Gastrocnemius medialis (tissue), 4 donors: ENCODE measurements around the gene HDAC4. TPM values are rescaled to one million over a fixed set of nuclear protein-coding genes. Genes with fewer than 3 reads are reported as not detected.

ENCODE experiments used
- ATAC-seq, 2 donors: fragments of 150-250 bp; one replicate each; pipeline ENCODE4 v1.9.1; 2016
- DNase-seq, 2 donors: peaks; one replicate each; pipeline ENCODE4 v3.0.0-alpha.2; 2019
- H3K27ac ChIP-seq, 4 donors: fragments of 200-600 bp; sonication (generic); 1 replicate in 1 of 4; 2 replicates in 3 of 4; pipeline ENCODE4 v1.5.1; 2016 to 2018; ENCODE audit warnings: mild to moderate bottlenecking in 2 of 4, moderate library complexity in 1 of 4
- H3K27me3 ChIP-seq, 3 donors: fragments of 200-600 bp; sonication (generic) in 2 of 3; 1 replicate in 1 of 3; 2 replicates in 2 of 3; pipeline versions ENCODE4 v1.5.1 to v1.6.0; 2016 to 2019; ENCODE audit warnings: mild to moderate bottlenecking in 1 of 3, moderate library complexity in 1 of 3
- H3K36me3 ChIP-seq, 2 donors: fragments of 200-600 bp; sonication (generic) in 1 of 2; one replicate each; pipeline ENCODE4 v1.5.1; 2017 to 2018
- H3K4me1 ChIP-seq, 2 donors: fragments of 200-600 bp; sonication (generic) in 1 of 2; one replicate each; pipeline ENCODE4 v1.5.1; 2016 to 2017; ENCODE audit warnings: mild to moderate bottlenecking in 2 of 2
- H3K4me3 ChIP-seq, 4 donors: fragments of 200-600 bp; sonication (generic) in 3 of 4; 1 replicate in 1 of 4; 2 replicates in 3 of 4; pipeline ENCODE4 v1.5.1; 2016 to 2019; ENCODE audit warnings: mild to moderate bottlenecking in 2 of 4
- H3K9me3 ChIP-seq, 3 donors: fragments of 200-600 bp; sonication (generic) in 2 of 3; 1 replicate in 1 of 3; 2 replicates in 2 of 3; pipeline ENCODE4 v1.5.1; 2016 to 2019
- POLR2A ChIP-seq, 2 donors: fragments of 450-650 bp; IDR thresholded peaks; one replicate each; pipeline ENCODE4 v1.6.1; 2017; ENCODE audit warnings: antibody characterized with exemption in 2 of 2, mild to moderate bottlenecking in 2 of 2, moderate library complexity in 2 of 2
- in situ Hi-C, 4 donors: fragments of 200-750 bp; cut with MboI; loops; one replicate each; pipeline versions ENCODE4 v1.15.0 to v1.8.0; 2017; ENCODE audit warnings: low sequenced_read_pairs in 4 of 4
- intact Hi-C: fragments of 100-400 bp; cut with DNase I; formaldehyde crosslinking; loops from one replicate; pipeline ENCODE4 v1.15.1; 2023; ENCODE audit warnings: low total_unique reads
- total RNA-seq, 4 donors: library from RNA; depleted of rRNA; stranded (reverse); fragments of >200 nt; gene quantifications; one replicate each; pipeline versions ENCODE4 v1.1.0 to v1.2.3, GENCODE V29; 2016
- TF ChIP-seq, protein P1 (sequence below), 5 experiments: fragments of 450-650 bp in 3 of 5; fragments of 200-600 bp in 2 of 5; sonication (generic) in 2 of 5; IDR thresholded peaks in 4 of 5; conservative IDR thresholded peaks in 1 of 5; 1 replicate in 4 of 5; 2 replicates in 1 of 5; pipeline ENCODE4 v1.5.1; 2016 to 2019; ENCODE audit warnings: antibody characterized with exemption in 5 of 5, mild to moderate bottlenecking in 3 of 5, moderate library complexity in 3 of 5

Gene HDAC4
- total RNA-seq, 4 donors from 2014 or later: 23.6 to 257 (median 119) TPM

DNA sequence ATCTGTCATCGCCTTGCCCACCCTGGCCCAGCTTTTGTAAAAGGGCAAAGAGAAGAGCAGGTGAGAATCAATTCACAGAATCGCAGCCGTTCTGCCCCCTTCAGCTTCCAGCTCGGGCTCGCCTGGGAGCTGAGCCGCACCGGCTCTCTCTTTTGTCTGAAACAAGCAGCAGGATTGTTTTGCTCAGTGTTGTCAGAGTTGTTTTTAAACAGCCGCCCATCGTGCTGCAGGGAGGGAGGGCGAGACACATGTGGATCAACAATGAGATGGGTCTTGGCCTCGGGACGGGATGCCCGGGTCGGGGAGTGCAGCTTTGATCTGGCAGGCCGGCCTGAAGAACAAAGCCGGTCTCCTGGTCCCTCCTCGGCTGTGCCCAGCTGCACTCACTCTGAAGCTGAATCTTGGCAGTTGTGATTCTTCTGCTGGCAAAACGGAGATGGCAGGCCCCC, 39.7 kb upstream of the HDAC4 start:
- DNase-seq: no peak
- peak overlapping the region in 1 of 4 donors; percentile 9 for H3K4me3 ChIP-seq
- in situ Hi-C loops (no loop called here), intact Hi-C loops (loop anchor here (10.0 kb wide), 1 partner anchor 194 kb away; no protein-coding TSS in a partner anchor)
- peaks cover 7 to 11% of the 10 kb centered on the region in 2 donors for H3K4me1 ChIP-seq
- ATAC-seq: no peak
- no peaks in the 10 kb centered on the region for H3K9me3 ChIP-seq
- TF ChIP-seq POLR2A (IDR thresholded peaks at IDR 0.05): no peak
- TF ChIP-seq, protein P1, sequence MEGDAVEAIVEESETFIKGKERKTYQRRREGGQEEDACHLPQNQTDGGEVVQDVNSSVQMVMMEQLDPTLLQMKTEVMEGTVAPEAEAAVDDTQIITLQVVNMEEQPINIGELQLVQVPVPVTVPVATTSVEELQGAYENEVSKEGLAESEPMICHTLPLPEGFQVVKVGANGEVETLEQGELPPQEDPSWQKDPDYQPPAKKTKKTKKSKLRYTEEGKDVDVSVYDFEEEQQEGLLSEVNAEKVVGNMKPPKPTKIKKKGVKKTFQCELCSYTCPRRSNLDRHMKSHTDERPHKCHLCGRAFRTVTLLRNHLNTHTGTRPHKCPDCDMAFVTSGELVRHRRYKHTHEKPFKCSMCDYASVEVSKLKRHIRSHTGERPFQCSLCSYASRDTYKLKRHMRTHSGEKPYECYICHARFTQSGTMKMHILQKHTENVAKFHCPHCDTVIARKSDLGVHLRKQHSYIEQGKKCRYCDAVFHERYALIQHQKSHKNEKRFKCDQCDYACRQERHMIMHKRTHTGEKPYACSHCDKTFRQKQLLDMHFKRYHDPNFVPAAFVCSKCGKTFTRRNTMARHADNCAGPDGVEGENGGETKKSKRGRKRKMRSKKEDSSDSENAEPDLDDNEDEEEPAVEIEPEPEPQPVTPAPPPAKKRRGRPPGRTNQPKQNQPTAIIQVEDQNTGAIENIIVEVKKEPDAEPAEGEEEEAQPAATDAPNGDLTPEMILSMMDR (IDR thresholded peaks at IDR 0.05 in 4 of 5, conservative IDR thresholded peaks at IDR 0.05 in 1 of 5): no peak
- H3K27ac ChIP-seq: no peak overlapping the region
- H3K36me3 ChIP-seq: no peaks in the 10 kb centered on the region
- H3K27me3 ChIP-seq: peaks cover 4 to 13% (median 8%) of the 10 kb centered on the region in 3 donors

DNA sequence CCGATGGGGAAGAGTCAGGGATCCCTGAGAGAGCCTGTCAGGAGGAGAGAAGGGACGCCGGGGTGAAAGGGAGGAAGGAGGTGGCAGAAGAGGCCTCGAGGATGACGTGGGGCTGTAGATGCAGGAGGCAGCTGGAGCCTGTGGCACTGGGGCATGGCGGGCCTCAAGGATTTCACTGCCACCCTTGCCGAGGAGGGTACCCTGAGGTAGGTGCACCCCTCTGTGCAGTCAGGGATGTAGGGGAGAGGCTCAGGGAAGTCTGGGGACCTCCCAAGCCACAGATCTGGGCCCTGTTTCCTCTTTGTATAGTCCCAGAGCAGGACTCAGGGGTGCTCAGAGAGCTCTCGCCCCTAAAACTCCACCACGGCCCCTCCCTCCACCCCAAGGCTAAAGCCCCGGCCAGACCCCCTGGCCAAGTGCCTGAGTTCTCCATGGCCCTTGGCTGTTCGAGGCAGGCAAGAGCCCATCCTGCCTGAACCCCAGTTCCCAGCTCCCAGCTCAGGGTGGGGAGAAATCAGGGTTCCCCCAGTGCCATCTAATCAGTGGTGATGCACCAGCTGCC, 39.0 kb upstream of the HDAC4 start:
- no peak overlapping the region for H3K27ac ChIP-seq
- H3K4me1 ChIP-seq: peaks cover 4 to 7% of the 10 kb centered on the region in 2 donors
- peaks cover 4 to 13% (median 8%) of the 10 kb centered on the region in 3 donors for H3K27me3 ChIP-seq
- no peak for ATAC-seq
- in situ Hi-C loops: no loop called here
- H3K9me3 ChIP-seq: no peaks in the 10 kb centered on the region
- DNase-seq: no peak
- H3K36me3 ChIP-seq: no peaks in the 10 kb centered on the region
- TF ChIP-seq, protein P1 (IDR thresholded peaks at IDR 0.05 in 4 of 5, conservative IDR thresholded peaks at IDR 0.05 in 1 of 5): no peak
- TF ChIP-seq POLR2A (IDR thresholded peaks at IDR 0.05): no peak
- intact Hi-C loops: loop anchor here (10.0 kb wide), 1 partner anchor 195 kb away; no protein-coding TSS in a partner anchor
- H3K4me3 ChIP-seq: no peak overlapping the region

DNA sequence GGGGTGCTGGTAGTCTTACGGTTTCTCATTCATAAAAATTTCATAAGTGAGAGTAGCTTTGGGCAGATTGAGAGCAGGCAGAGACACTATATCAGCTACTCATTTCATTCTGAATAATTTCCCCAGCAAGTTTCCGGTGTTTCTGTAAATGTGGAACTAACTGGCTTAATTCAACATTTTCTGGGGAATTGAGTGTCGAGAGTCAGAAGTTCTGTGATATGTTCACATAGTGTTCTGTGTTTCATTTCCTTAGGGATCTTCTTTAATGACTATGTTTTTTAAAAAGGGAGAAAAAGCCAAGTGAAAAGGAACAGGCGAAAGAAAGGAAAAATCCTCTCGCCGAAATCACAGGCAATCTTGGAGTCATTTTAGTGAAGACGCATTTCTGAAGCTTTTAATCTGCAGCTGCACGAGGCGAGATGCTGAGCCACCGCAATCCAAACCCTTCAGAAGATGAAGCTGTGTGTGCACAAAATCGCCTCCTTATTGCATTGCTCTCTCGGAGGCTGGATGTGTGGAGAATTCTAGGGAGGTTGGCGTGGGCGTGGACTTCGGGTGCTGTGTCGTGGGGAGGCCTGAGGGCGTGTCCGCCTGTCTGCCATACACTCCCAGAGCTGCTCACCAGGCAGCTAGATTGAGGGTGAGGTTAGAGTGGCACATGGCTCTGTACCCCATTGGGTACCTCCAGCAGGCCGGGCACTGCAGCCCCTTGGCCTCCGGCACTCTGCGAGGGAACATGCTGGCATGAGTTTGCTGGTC, 38.4 kb upstream of the HDAC4 start:
- H3K27ac ChIP-seq: no peak overlapping the region
- no peak for ATAC-seq

DNA sequence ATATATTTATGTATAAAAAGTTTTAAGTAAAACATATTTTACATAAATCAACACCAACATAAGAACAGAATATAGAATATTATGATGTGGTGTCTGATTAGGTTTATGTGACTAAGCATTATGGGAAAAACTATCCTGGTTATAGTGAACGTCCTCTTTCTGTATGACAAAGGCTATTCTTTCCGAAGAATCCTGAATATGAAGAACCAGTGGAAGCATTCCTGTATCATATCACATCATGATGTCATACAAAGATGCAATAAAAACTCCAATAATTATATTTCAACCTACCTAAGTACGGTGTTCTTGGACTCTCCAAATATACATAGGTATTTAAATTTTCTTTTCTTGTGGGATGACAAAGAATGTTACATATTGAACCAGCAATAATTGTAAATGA, 37.5 kb upstream of the HDAC4 start:
- TF ChIP-seq, protein P1 (IDR thresholded peaks at IDR 0.05 in 4 of 5, conservative IDR thresholded peaks at IDR 0.05 in 1 of 5): no peak
- TF ChIP-seq POLR2A (IDR thresholded peaks at IDR 0.05): no peak
- H3K4me3 ChIP-seq: no peak overlapping the region
- no peak overlapping the region for H3K27ac ChIP-seq
- in situ Hi-C loops: no loop called here
- no peaks in the 10 kb centered on the region for H3K4me1 ChIP-seq
- H3K9me3 ChIP-seq: no peaks in the 10 kb centered on the region
- no peaks in the 10 kb centered on the region for H3K36me3 ChIP-seq
- peaks cover 4 to 13% (median 8%) of the 10 kb centered on the region in 3 donors for H3K27me3 ChIP-seq
- intact Hi-C loops: no loop called here
- DNase-seq: no peak
- ATAC-seq: no peak

More for the DNA sequence above, 38.4 kb upstream of the HDAC4 start:
- Histone ChIP-seq H3K4me1 (peaks cover 0 to under 1% of the 10 kb centered on the region in 2 donors), H3K9me3 (no peaks in the 10 kb centered on the region), H3K27me3 (peaks cover 4 to 13% (median 8%) of the 10 kb centered on the region in 3 donors), H3K36me3 (no peaks in the 10 kb centered on the region), H3K4me3 (no peak overlapping the region)
- intact Hi-C loops (no loop called here), in situ Hi-C loops (no loop called here)
- DNase-seq: no peak
- TF ChIP-seq, protein P1 (IDR thresholded peaks at IDR 0.05 in 4 of 5, conservative IDR thresholded peaks at IDR 0.05 in 1 of 5): no peak
- TF ChIP-seq POLR2A (IDR thresholded peaks at IDR 0.05): no peak
